Smooth muscle cell (in vitro differentiated cells): ENCODE results near the gene KANTR. TPM values are rescaled to one million over a fixed set of nuclear protein-coding genes. Genes with fewer than 3 reads are reported as not detected.

Experiments
- DNase-seq: peaks from one replicate; lab custom pipeline; 2025; ENCODE audit not compliant: unreplicated experiment; lab: John Stamatoyannopoulos, UW
- H2AFZ ChIP-seq: fragments of 200-600 bp; sonication (generic); 2 replicates; pipeline ENCODE4 v1.6.0; 2016; ENCODE audit warnings: antibody characterized with exemption, low read depth, mild to moderate bottlenecking
- H3F3A ChIP-seq: fragments of 200-600 bp; sonication (generic); 2 replicates; pipeline ENCODE4 v1.6.0; 2017; ENCODE audit warnings: antibody characterized with exemption, low read depth
- H3K27ac ChIP-seq: fragments of 200-600 bp; sonication (generic); 2 replicates; pipeline ENCODE4 v1.5.1; 2016; ENCODE audit warnings: low read depth, mild to moderate bottlenecking
- H3K27me3 ChIP-seq: fragments of 200-600 bp; sonication (generic); 2 replicates; pipeline ENCODE4 v1.6.1; 2016; ENCODE audit warnings: low read depth, mild to moderate bottlenecking
- H3K36me3 ChIP-seq: fragments of 200-600 bp; sonication (generic); 2 replicates; pipeline ENCODE4 v1.5.1; 2016; ENCODE audit warnings: low read depth
- H3K4me1 ChIP-seq: fragments of 200-600 bp; sonication (generic); 2 replicates; pipeline ENCODE4 v1.5.1; 2016; ENCODE audit warnings: low read depth
- H3K4me2 ChIP-seq: fragments of 200-600 bp; sonication (generic); 2 replicates; pipeline ENCODE4 v1.6.0; 2016; ENCODE audit warnings: mild to moderate bottlenecking
- H3K4me3 ChIP-seq: fragments of 200-600 bp; sonication (generic); 2 replicates; pipeline ENCODE4 v1.5.1; 2016; ENCODE audit warnings: mild to moderate bottlenecking
- H3K79me2 ChIP-seq: fragments of 200-600 bp; sonication (generic); 2 replicates; pipeline ENCODE4 v1.6.0; 2016; ENCODE audit warnings: low read depth, mild to moderate bottlenecking
- H3K9ac ChIP-seq: fragments of 200-600 bp; sonication (generic); 2 replicates; pipeline ENCODE4 v1.6.0; 2016; ENCODE audit warnings: low read depth
- H3K9me3 ChIP-seq: fragments of 200-600 bp; sonication (generic); replicated peaks from 2 replicates; pipeline ENCODE4 v1.5.1; 2016; ENCODE audit warnings: low read depth
- H4K20me1 ChIP-seq: fragments of 200-600 bp; sonication (generic); 2 replicates; pipeline ENCODE4 v1.6.0; 2016; ENCODE audit warnings: low read depth
- whole genome bisulfite sequencing: methylation state at CpG from one replicate; pipeline ENCODE4 v1.1.7; 2016; ENCODE audit warnings: low lambda C conversion rate; 5-methylcytosine and 5-hydroxymethylcytosine counted together
- polyA plus RNA-seq: library from polyadenylated mRNA; unstranded; fragments of >200 nt; fragmentation: Nextera tagmentation; extraction: Ambion mirVana; gene quantifications from 2 replicates; pipeline ENCODE4 v1.2.1, GENCODE V29; 2016
- total RNA-seq: library from RNA; depleted of rRNA; stranded (reverse); fragments of >200 nt; gene quantifications from 2 replicates; pipeline ENCODE4 v1.2.3, GENCODE V29; 2014
- TF ChIP-seq, protein P1 (sequence below): fragments of 200-600 bp; sonication (generic); IDR thresholded peaks from 2 replicates; pipeline ENCODE4 v1.5.1; 2017; ENCODE audit warnings: borderline replicate concordance, mild to moderate bottlenecking, antibody characterized with exemption; ENCODE audit not compliant: insufficient read depth, poor library complexity, severe bottlenecking

Gene KANTR
- total and polyA plus RNA-seq, 2 experiments from 2014 or later: 2.6 to 7.9 TPM

GRCh38 chrX:53114864-53115549 is 21.1 kb downstream of the KANTR start:
- WGBS: 90% methylated on average over 5 of the region's 6 CpGs
- H3K36me3 ChIP-seq: no peaks in the 10 kb centered on the region
- H3K27ac ChIP-seq: no peak overlapping the region
- no peaks in the 10 kb centered on the region for H3F3A ChIP-seq
- H3K4me3 ChIP-seq: no peak overlapping the region
- H2AFZ ChIP-seq: no peak overlapping the region
- H3K27me3 ChIP-seq: no peaks in the 10 kb centered on the region
- H4K20me1 ChIP-seq: no peaks in the 10 kb centered on the region
- no peak overlapping the region for H3K9ac ChIP-seq
- no peaks in the 10 kb centered on the region for H3K4me1 ChIP-seq
- TF ChIP-seq, protein P1, sequence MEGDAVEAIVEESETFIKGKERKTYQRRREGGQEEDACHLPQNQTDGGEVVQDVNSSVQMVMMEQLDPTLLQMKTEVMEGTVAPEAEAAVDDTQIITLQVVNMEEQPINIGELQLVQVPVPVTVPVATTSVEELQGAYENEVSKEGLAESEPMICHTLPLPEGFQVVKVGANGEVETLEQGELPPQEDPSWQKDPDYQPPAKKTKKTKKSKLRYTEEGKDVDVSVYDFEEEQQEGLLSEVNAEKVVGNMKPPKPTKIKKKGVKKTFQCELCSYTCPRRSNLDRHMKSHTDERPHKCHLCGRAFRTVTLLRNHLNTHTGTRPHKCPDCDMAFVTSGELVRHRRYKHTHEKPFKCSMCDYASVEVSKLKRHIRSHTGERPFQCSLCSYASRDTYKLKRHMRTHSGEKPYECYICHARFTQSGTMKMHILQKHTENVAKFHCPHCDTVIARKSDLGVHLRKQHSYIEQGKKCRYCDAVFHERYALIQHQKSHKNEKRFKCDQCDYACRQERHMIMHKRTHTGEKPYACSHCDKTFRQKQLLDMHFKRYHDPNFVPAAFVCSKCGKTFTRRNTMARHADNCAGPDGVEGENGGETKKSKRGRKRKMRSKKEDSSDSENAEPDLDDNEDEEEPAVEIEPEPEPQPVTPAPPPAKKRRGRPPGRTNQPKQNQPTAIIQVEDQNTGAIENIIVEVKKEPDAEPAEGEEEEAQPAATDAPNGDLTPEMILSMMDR: no peak
- DNase-seq: no peak
- no peaks in the 10 kb centered on the region for H3K9me3 ChIP-seq
- H3K79me2 ChIP-seq: no peaks in the 10 kb centered on the region
- H3K4me2 ChIP-seq: no peak overlapping the region

DNA sequence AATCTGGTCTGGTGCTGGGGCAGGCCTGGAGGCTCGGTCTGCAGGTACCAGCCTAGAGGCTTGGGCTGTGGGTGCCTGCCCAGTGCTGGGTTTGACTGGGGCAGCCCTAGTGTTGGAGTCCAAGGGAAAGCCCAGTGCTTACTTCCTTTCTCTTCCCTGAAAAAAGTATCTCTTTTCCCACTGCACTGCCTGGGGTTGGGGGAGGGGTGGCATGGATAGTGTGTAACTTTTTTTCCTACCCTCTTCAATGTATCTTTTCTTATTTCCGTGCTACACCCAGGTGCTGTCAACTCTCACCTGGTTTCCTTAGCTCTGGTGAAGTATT is 21.6 kb downstream of the KANTR start:
- H3K9ac ChIP-seq: no peak overlapping the region

GRCh38 chrX:53116101-53116500 is 22.2 kb downstream of the KANTR start:
- Histone ChIP-seq H3K27ac (no peak overlapping the region), H4K20me1 (no peaks in the 10 kb centered on the region), H3K27me3 (no peaks in the 10 kb centered on the region), H3K9me3 (no peaks in the 10 kb centered on the region), H3F3A (no peaks in the 10 kb centered on the region), H3K79me2 (no peaks in the 10 kb centered on the region), H3K4me3 (no peak overlapping the region), H2AFZ (no peak overlapping the region), H3K4me1 (no peaks in the 10 kb centered on the region), H3K9ac (no peak overlapping the region), H3K4me2 (no peak overlapping the region), H3K36me3 (no peaks in the 10 kb centered on the region)
- 74% methylated on average over 3 of the region's 3 CpGs for WGBS
- TF ChIP-seq, protein P1: no peak
- no peak for DNase-seq

More for the DNA sequence above, 21.6 kb downstream of the KANTR start:
- no peak overlapping the region for H2AFZ ChIP-seq
- no peaks in the 10 kb centered on the region for H4K20me1 ChIP-seq
- H3K27me3 ChIP-seq: no peaks in the 10 kb centered on the region
- TF ChIP-seq, protein P1: no peak
- no peaks in the 10 kb centered on the region for H3K79me2 ChIP-seq
- H3K27ac ChIP-seq: no peak overlapping the region
- WGBS: 64% methylated on average over 2 of the region's 2 CpGs
- no peaks in the 10 kb centered on the region for H3K9me3 ChIP-seq
- H3K4me3 ChIP-seq: no peak overlapping the region
- H3K36me3 ChIP-seq: no peaks in the 10 kb centered on the region
- H3F3A ChIP-seq: no peaks in the 10 kb centered on the region
- DNase-seq: no peak
- H3K4me2 ChIP-seq: no peak overlapping the region
- no peaks in the 10 kb centered on the region for H3K4me1 ChIP-seq

DNA sequence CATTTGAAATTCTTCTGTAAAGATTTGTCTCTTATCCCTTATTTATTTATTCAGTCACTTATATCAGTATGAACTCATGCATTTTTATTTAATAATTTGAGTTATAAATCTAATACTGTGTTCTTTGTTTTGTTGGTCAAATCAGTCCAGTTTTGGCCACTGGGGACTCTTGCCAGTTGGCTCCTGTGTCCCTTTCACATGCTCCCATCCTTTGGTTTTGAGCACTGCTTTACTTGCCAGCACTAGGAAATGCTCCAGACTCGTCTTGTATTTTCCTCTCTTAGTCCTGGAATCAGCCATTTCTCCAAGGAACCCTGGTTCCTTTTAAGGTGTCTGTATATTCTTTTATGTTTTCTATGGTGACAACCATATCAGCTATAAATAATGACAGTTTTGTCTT is 28.1 kb downstream of the KANTR start:
- Histone ChIP-seq H3K9me3 (no peaks in the 10 kb centered on the region), H3K4me1 (no peaks in the 10 kb centered on the region), H3F3A (no peaks in the 10 kb centered on the region), H3K36me3 (no peaks in the 10 kb centered on the region), H3K27ac (no peak overlapping the region), H3K27me3 (no peaks in the 10 kb centered on the region), H3K4me2 (no peak overlapping the region), H3K79me2 (no peaks in the 10 kb centered on the region), H4K20me1 (no peaks in the 10 kb centered on the region), H3K4me3 (no peak overlapping the region), H2AFZ (no peak overlapping the region), H3K9ac (no peak overlapping the region)
- no peak for DNase-seq
- TF ChIP-seq, protein P1: no peak
- 59% methylated on average over 1 of the region's 1 CpG for WGBS
